ENCODE measurements around the gene ELMO1.

ELMO1 gene

DNA sequence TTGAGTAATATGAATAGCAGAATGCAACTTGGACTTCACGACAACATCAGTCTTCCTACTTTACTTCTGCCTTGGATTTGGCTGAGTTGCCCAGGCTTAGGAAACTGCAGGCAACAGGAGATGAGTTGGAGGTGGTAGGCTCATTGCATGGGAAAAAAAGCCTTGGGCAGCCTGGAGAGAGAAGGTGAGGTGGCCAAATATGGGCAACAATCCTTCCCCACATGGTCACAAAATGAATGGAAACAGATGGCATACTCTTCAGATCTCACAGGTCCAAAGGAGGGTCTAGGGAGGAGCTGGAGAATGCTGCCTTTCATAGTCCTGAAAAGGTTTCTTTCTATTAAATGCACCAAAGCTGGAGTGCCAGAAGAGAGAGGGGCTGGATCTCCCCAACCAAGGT, 595.7 kb downstream of the ELMO1 start:
- DNase-seq, result no peak

DNA sequence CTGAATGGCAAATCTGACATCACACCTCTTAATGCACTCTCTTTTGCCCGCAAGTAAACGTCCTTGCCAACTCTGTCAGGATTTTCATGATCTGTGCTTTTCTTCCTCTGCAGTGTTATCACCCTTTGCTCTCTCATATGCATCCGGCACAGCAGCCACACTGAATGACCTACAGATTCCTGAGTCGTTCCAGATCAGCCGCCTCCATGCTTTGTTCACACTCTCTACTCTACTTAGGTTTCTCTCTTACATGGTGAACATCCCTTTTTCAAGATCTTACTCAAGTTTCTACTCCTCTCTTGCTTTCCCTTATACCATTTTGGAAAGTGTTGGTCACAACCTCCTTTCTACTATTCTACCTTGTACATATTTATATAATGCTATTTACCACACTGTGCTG, 596.6 kb downstream of the ELMO1 start:
- no peak for DNase-seq

DNA sequence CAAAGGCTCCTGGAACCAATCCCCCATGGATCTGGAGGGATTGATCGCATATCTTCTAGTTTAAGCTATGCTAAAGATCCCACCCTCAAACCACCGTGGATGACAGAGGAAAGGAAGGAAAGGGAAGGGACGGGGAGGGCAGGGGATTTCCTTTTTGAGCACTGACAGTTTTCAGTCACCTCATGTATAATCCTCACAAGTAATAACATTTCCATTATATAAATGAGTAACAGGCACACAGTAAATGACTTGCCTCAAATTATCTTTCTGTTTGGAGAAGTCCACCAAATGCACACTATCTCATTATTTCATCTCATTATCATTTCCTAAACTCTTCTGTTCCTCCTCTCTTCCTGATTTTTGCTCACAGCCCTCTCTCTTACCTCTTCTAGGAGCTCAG, 597.3 kb downstream of the ELMO1 start:
- DNase-seq, result no peak

DNA sequence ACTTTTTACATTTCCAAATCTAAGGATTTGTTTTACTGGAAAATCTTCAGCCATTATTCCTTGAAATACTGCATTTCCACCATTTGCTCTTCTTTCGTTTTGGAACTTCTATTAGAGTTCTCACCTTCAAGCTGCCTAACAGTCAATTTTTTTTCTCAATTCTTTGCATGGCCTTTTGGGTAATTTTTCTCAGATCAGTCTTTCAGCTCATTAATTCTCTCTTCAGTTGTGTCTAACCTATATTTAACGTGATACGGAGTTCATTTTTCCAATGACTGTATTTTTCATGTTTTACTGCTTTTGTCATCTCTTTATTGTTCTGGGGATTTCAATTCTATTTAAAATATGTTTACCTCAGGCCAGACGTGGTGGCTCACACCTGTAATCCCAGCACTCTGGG, 600.7 kb downstream of the ELMO1 start:
- DNase-seq, result no peak

DNA sequence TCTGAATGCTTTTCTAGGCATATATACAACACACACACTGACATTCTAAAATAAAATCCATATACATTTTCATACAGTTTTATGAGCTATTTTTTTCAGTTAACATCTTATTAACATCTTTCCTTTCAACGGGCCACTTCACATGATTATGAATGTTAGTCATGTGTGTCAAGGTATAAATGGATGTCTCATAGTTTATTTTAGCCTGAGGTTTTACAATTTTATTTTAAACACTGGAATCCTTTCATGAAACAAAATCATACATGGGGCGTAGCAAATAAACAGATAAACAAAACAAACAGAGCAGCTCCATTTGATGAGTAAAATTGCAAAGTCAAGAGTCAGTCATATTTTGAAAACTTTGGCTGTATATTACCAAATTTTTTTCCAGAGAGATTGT, 604.3 kb downstream of the ELMO1 start:
- no peak for DNase-seq

DNA sequence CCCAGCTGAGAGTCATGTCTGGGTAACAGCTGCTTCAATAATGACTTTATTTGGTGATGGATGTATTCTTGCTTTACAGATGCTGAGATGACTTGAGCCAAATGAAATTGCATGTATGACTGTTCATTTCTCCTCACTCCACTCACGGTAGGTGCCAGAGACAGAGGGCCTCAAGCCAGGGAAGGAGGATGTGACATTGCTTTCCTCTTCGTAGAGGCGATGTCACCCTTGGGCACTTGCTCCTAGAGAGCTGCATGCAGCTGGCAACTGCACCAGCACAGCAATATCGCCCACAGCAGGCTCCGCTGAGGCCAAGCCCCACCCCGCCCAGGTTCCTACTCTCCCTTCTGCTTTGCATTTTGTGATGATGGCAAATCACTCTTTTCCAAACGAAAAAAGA, 607.8 kb downstream of the ELMO1 start:
- DNase-seq, result no peak

DNA sequence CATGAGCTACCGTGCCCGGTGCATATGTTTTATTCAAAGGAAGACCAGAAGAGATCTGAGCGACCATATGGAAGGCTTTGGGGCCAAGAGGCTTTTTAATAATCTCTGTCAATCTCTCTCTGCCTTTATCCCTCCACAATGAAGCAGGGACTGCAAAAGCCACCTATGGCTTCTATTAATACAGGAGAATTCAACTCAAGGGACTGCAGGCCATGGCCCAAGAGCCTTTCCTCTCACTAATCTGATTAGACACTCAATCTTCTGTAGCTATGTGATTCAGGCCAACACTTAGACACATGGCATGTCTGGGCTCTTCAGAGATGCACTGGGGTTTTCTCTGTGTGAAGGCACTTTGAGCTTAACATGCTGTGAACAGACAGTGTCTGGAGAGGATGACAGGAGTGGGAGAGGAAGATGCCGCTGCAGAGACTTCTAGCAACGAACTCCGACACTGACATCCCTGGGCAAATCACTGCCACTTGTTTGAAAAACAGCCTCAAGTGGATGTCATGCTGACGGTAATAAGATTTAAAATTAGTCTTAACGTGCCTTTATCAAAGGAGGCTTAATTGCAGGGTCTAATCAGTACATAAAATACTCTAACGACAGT, 609.9 kb downstream of the ELMO1 start:
- no peak for DNase-seq

DNA sequence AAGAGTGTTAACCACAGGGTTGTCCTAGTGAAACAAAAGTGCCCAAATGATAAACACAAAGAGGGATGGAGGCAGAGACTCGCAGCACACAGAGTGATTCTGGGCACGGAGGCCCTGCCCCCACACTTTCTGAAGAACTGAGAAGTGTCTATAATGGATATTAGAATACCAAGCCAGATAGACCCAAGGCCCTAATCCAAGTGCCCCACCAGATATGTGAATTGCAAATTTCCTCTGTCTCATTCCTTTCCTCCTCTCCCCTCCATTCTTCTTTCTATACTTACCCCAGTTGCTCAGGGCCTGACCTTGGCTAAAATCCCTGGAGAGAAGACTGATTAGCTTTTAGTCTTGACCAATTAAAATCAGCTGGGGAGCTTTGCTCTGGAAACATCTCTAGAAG, 617.6 kb downstream of the ELMO1 start:
- no peak for DNase-seq

DNA sequence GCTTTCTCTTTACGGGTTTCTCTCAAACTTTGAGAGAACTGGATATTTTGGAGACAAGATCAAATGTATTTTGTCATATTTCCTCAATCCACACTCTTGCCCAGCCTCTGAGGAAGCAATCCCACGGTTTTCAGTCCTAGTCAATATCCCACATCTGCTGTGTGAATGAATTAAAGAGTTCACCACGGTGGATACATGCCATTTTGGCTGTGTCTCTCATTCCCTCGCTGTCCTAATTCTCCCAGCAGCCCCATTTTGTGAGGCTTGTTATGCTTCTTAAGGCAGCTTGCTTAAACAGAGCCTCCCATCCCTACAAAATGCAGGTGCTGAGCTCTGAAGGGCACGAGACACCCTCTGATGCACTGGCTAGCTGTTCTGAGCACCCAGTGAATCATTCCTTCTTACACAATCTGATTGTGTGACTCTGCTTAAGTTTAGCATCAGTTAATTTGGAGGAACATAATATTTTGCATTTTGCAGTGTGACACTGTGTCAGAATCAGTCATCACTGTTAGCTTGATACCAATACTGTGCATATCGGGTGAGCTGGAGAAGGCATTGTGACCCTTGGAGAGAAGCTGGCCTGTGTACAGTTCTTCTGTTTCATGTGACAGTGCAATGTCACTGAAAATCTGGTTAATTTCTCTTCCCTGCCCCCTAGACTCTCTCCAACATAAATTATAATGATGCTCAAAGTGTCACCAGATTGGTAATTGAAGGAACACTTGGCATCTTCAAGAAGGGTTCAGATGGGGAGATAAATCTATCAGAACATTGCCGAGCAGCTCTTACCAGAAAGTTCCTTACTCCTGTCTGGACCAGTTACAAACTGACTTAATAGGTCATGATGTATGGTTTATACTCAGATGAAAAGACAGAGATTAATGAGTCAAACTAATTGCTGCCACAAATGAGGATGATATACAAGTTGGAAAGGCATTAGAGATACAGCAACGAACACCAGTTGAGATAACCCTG, 620.6 kb downstream of the ELMO1 start:
- DNase-seq, result no peak

DNA sequence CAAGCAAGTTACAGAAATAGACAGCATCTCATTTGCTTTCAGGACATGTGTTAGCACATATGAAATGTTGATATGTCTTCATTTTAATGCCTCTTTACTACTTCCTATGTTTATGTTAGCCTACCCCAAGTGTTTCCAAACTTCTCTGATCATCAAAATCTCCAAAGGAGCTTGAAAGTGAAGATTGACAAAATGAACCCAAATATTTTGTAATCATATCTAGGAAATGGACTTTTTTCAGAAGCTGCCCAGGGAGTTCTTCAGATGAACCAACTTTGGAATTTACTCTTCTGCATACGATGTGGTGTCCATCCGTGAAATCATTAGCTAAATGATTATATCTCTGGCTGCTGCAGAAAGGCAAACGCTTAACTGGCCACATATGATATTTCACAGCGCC, 623.2 kb downstream of the ELMO1 start:
- DNase-seq, result no peak

DNA sequence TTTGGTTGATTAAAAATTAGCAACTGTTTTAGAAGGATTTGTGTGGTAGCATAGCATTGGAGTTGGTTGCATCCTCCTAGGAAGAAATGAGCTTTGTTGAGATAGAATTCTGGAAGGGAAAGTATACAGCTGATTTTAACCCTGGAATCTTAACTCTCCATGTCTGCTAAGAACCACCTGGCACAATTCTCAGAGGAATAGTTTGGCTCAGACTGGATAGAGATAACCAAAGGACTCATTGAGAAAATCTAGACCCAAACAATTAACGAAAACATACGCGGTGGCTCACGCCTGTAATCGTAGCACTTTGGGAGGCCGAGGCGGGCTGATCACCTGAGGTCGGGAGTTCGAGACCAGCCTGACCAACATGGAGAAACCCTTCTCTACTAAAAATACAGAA, 625.3 kb downstream of the ELMO1 start:
- no peak for DNase-seq

DNA sequence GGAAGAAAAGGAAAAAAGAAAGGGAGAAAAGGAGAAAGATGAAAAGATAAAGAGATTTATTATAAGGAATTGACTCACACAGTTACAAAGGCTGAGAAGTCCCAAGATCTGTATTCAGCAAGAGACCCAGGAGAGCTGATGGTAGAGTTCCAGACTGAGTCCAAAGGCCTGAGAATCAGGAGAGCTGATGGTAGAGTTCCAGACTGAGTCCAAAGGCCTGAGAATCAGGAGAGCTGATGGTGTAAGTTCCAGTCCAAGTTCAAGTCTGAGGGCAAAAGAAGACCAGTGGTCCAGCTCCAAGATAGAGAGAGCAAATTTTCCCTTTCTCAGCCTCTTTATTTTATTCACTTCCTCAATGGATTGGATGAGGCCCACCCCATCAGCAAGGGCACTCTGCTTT, 627.0 kb downstream of the ELMO1 start:
- no peak for DNase-seq

DNA sequence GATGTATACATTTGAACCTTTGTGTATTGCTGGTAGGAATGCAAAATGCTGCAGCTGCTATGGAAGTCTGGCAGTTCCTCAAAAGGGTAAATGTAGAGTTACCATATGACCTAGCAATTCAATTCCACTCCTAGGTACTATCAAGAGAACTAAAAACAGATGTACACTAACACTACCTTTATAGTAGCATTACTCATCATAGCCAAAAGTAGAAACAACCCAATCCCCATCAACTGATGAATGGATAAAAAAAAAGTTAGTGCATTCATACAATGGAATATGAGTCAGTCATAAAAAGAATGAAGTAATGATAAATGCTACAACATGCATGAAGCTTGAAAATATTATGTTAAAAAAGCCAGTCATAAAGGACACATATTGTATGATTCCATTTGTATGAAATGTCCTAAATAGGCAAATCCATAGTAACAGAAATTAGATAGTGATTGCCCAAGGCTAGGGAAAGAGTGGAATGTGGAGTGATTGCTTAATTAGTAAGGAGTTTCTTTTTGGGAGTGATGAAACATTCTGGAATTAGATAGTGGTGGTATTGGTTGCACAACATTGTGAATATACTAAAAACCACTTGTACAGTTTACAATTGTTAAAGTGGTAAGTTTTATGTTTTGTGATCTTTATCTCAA, 628.0 kb downstream of the ELMO1 start:
- no peak for DNase-seq

DNA sequence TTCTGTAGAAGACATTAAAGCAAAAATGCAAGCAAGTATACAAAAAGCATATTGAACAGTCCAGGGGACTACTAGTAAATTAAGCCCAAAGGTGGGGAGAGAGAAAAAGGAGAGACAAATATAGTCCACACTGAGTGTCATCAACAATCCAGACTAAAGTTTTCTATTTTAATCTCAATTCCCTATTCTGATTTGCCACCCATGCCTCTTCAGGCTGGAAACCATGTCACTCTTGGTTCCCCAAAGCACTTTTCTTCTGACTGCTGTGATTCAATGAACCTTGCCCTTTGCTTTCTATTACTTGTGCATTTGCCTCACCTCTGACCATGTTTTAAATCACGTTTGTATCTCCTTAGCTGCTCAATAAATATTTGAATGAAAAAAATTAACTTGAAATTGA, 629.0 kb downstream of the ELMO1 start:
- DNase-seq, result no peak

DNA sequence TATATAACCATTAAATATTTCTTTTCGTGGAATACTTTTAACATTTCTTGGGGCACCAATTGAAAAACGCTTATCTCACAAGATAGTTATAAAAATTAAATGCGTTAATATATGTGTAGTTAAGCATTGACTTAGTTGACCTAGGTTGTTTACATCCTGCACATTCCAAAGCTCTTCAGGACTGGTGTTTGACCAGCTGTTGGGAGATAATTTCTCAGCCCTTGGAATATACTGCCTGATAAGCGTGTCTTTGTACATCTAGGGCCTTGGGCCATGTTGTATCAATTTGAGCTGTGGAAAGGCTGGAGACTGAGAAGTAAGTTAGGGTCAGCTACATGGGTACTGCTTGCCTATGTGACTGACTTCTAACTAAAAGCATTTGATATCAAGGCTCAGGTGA, 634.4 kb downstream of the ELMO1 start:
- no peak for DNase-seq

DNA sequence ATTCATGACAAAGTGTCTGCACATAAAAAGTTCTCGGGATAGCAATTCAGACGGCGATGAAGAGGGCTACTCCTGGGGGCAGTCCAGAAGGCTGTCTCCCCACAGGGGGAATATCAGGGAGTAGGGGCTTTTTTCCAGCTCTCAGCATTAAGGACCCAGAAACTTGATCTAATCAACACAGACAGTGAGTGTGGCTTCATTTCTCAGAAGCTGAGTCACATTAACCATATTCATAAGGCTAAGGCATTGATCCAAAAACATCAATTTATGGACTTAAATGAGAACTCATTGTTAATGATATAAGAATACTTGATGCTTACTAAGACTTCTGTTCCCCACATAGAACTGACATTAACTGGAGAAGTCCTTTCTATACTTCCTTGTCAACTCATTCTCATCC, 636.9 kb downstream of the ELMO1 start:
- no peak for DNase-seq

DNA sequence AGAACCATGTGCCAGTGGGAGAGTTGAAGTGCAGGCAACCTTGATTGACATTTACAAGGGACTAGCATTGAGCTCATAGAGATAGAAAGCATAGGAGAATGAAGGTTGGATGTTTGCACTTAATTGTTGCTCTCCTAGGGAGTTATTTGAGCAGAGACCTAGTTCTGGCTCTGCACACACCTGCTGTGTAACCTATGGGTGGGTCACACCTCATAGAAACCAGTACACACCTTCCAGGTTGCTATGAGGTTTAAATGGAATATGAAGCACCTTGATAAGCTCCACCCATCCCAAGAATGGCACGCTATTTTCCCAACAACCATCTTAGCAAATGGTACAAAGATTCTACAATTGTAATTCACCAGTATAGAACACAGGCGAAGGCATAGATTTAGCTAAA, 638.2 kb downstream of the ELMO1 start:
- DNase-seq, result no peak

DNA sequence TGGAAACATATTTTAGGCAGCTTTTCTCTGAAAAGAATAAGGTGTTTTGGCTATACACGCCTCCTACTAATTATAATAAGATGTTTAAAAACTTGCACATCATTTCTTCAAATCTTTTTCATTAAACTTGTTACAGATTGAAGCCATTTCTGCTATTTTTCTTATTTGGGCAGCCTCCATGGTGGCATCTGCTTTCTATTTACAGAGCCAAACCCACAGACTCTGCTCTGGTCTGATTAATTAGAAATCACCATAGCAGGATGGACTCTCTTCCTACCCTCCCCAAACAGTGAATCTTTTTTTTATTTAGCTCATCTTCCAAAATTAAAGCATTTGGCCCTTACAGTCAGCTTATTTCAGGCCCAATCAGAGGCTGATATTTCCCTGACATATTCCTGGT, 638.6 kb downstream of the ELMO1 start:
- no peak for DNase-seq

DNA sequence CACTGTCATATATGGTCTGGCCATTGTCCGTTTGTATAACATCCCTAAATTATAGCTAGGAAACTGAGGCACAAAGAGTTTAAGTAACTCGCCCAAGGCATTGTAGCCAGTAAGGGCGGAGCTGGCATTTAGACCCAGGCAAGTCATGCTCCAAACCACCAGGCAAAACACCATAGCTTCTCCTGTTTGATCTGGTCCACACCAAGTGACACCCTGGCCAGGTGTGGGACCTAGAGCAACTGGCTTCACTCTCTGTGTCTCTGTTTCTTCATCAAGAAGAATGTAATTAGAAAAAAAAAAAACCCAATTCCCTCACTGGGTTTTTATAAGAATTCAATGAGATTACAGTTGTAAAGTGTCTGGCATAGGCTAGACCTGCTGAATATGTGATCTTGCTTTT, 639.2 kb downstream of the ELMO1 start:
- DNase-seq, result no peak

DNA sequence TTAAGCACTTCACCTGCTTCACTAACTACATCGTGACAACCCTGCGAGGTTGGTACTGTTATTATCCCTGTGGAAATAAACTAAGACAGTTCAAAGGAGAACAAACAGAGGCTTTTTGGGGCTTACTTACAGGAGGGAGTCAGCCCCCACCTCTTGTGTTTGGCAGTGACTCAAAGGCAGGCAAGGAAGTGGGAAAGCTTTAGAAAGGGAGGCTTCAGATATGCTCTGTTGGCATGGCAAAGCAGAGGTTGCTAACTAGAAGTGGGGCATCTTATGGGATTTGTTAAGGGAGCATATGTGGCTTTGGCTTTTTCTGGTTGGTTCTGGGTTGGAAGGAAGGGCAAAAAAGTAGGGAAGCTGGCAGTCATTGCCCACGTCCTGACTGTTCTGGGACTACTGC, 639.6 kb downstream of the ELMO1 start:
- DNase-seq, result no peak

DNA sequence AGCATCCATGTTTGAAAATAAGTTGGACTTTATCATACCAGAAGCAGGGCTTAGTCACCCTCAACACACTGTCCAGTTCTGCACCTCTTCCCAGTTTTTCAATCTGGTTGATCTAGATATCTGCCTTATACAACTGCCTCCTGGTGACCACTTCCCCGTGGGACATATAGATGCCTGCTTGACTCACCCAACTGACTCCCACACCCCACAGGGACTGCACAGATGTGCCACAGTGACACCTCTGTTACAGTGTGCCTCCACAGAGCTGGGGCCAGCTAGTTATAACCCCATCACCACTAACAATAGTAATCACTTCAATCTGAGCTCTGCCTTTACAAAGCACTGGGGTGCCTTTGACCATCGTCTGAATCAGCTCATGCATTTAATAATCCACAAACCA, 641.8 kb downstream of the ELMO1 start:
- no peak for DNase-seq

Data from activated CD4-positive, CD25-positive, alpha-beta regulatory T cell treated with anti-CD3 and anti-CD28 coated beads, Interleukin-2, amount 50 U/mL, for 72 hours (primary cell).